HG03442 (cell line): Measurements from ENCODE around the gene GRK4.

Source experiments
- ATAC-seq: cut with Tn5 transposase; IDR thresholded peaks from one replicate; pipeline ENCODE4 v1.9.1; 2021; ENCODE audit warnings: mild to moderate bottlenecking, moderate library complexity; ENCODE audit not compliant: unreplicated experiment

Gene GRK4

GRCh38 chr4:3067473-3068001 lies 104.2 kb downstream of the GRK4 start:
- no peak for ATAC-seq

GRCh38 chr4:3069661-3070199 lies 106.4 kb downstream of the GRK4 start:
- no peak for ATAC-seq

- ATAC-seq = no peak
Observed at GRCh38 chr4:3070709-3071500, 107.5 kb downstream of the GRK4 start.

- no peak for ATAC-seq
Observed at GRCh38 chr4:3071811-3072210, 108.4 kb downstream of the GRK4 start.

GRCh38 chr4:3073158-3074077 lies 110.0 kb downstream of the GRK4 start:
- ATAC-seq = peak; percentile 28

- peak; percentile 68 for ATAC-seq
Observed at GRCh38 chr4:3074078-3074845, 110.9 kb downstream of the GRK4 start, which contains the start of the genes HTT and HTT-AS. Gene HTT, plus strand, starts transcription at chr4:3074681. Its CDS starts 145 bp downstream, at chr4:3074826. Gene HTT-AS, minus strand, starts transcription at chr4:3074538.

- peak; percentile 3 for ATAC-seq
Observed at GRCh38 chr4:3074846-3075651, 111.7 kb downstream of the GRK4 start.

GRCh38 chr4:3075652-3075981 lies 112.2 kb downstream of the GRK4 start:
- ATAC-seq = no peak

GRCh38 chr4:3077796-3078195 lies 114.4 kb downstream of the GRK4 start:
- no peak for ATAC-seq

- no peak for ATAC-seq
Observed at GRCh38 chr4:3079694-3080123, 116.3 kb downstream of the GRK4 start.

GRCh38 chr4:3082925-3083515 lies 119.6 kb downstream of the GRK4 start:
- ATAC-seq = no peak

- no peak for ATAC-seq
Observed at GRCh38 chr4:3083732-3084131, 120.4 kb downstream of the GRK4 start.

GRCh38 chr4:3085948-3086670 lies 122.7 kb downstream of the GRK4 start:
- no peak for ATAC-seq

- ATAC-seq = no peak
Observed at GRCh38 chr4:3087115-3087797, 123.9 kb downstream of the GRK4 start.
